ENCODE results near the gene CYP27A1.

CYP27A1 gene

GRCh38 chr2:218746470-218746795, 35.5 kb upstream of the CYP27A1 start:
- Histone ChIP-seq H3K4me3 (ENCODE audit: severe bottlenecking) (no peak overlapping the region), H3K27me3 (ENCODE audit: insufficient read depth, poor library complexity, severe bottlenecking) (no peaks in the 10 kb centered on the region), H3K4me1 (ENCODE audit: insufficient read depth, poor library complexity, severe bottlenecking) (no peaks in the 10 kb centered on the region), H3K27ac (ENCODE audit: poor library complexity, severe bottlenecking) (no peak overlapping the region), H3K9me3 (ENCODE audit: severe bottlenecking) (no peaks in the 10 kb centered on the region), H3K36me3 (ENCODE audit: low read depth) (peaks cover 87% of the 10 kb centered on the region)
- ATAC-seq (ENCODE audit: low read depth) (no peak), DNase-seq (ENCODE audit: low spot score) (no peak)
- TF ChIP-seq CTCF (IDR thresholded peaks at IDR 0.05; ENCODE audit: poor library complexity, severe bottlenecking): no peak

- no peak for ATAC-seq (ENCODE audit: low read depth)
- no peaks in the 10 kb centered on the region for H3K9me3 ChIP-seq (ENCODE audit: severe bottlenecking)
- no peak for DNase-seq (ENCODE audit: low spot score)
- H3K4me1 ChIP-seq (ENCODE audit: insufficient read depth, poor library complexity, severe bottlenecking): no peaks in the 10 kb centered on the region
- H3K27me3 ChIP-seq (ENCODE audit: insufficient read depth, poor library complexity, severe bottlenecking): no peaks in the 10 kb centered on the region
- no peak for TF ChIP-seq CTCF (IDR thresholded peaks at IDR 0.05; ENCODE audit: poor library complexity, severe bottlenecking)
- H3K4me3 ChIP-seq (ENCODE audit: severe bottlenecking): no peak overlapping the region
- H3K36me3 ChIP-seq (ENCODE audit: low read depth): peaks cover 84% of the 10 kb centered on the region
- H3K27ac ChIP-seq (ENCODE audit: poor library complexity, severe bottlenecking): no peak overlapping the region
Observed at GRCh38 chr2:218746960-218747359, 35.0 kb upstream of the CYP27A1 start.

- Histone ChIP-seq H3K27me3 (ENCODE audit: insufficient read depth, poor library complexity, severe bottlenecking) (no peaks in the 10 kb centered on the region), H3K36me3 (ENCODE audit: low read depth) (peaks cover 87% of the 10 kb centered on the region), H3K4me3 (ENCODE audit: severe bottlenecking) (no peak overlapping the region), H3K9me3 (ENCODE audit: severe bottlenecking) (no peaks in the 10 kb centered on the region), H3K27ac (ENCODE audit: poor library complexity, severe bottlenecking) (no peak overlapping the region), H3K4me1 (ENCODE audit: insufficient read depth, poor library complexity, severe bottlenecking) (no peaks in the 10 kb centered on the region)
- DNase-seq (ENCODE audit: low spot score): no peak
- ATAC-seq (ENCODE audit: low read depth): no peak
- no peak for TF ChIP-seq CTCF (IDR thresholded peaks at IDR 0.05; ENCODE audit: poor library complexity, severe bottlenecking)
Observed at GRCh38 chr2:218748741-218749441, 33.1 kb upstream of the CYP27A1 start.

- H3K27ac ChIP-seq (ENCODE audit: poor library complexity, severe bottlenecking): no peak overlapping the region
- TF ChIP-seq CTCF (IDR thresholded peaks at IDR 0.05; ENCODE audit: poor library complexity, severe bottlenecking): no peak
- no peaks in the 10 kb centered on the region for H3K27me3 ChIP-seq (ENCODE audit: insufficient read depth, poor library complexity, severe bottlenecking)
- no peaks in the 10 kb centered on the region for H3K9me3 ChIP-seq (ENCODE audit: severe bottlenecking)
- no peaks in the 10 kb centered on the region for H3K4me1 ChIP-seq (ENCODE audit: insufficient read depth, poor library complexity, severe bottlenecking)
- no peak for DNase-seq (ENCODE audit: low spot score)
- peaks cover 52% of the 10 kb centered on the region for H3K36me3 ChIP-seq (ENCODE audit: low read depth)
- no peak for ATAC-seq (ENCODE audit: low read depth)
- H3K4me3 ChIP-seq (ENCODE audit: severe bottlenecking): no peak overlapping the region
Observed at GRCh38 chr2:218754201-218754600, 27.7 kb upstream of the CYP27A1 start.

- H3K4me3 ChIP-seq (ENCODE audit: severe bottlenecking): no peak overlapping the region
- no peaks in the 10 kb centered on the region for H3K9me3 ChIP-seq (ENCODE audit: severe bottlenecking)
- no peaks in the 10 kb centered on the region for H3K4me1 ChIP-seq (ENCODE audit: insufficient read depth, poor library complexity, severe bottlenecking)
- H3K27ac ChIP-seq (ENCODE audit: poor library complexity, severe bottlenecking): no peak overlapping the region
- no peak for DNase-seq (ENCODE audit: low spot score)
- ATAC-seq (ENCODE audit: low read depth): no peak
- H3K27me3 ChIP-seq (ENCODE audit: insufficient read depth, poor library complexity, severe bottlenecking): no peaks in the 10 kb centered on the region
- TF ChIP-seq CTCF (IDR thresholded peaks at IDR 0.05; ENCODE audit: poor library complexity, severe bottlenecking): no peak
- peaks cover 46% of the 10 kb centered on the region for H3K36me3 ChIP-seq (ENCODE audit: low read depth)
Observed at GRCh38 chr2:218754781-218755180, 27.2 kb upstream of the CYP27A1 start.
